ENCODE results near the gene SRP14. TPM values are rescaled to one million over a fixed set of nuclear protein-coding genes. Genes with fewer than 3 reads are reported as not detected.

SRP14 gene
- total and polyA plus RNA-seq, 9 donors, result 155 to 451 (median 215) TPM

GRCh38 chr15:40002295-40002694 lies 36.7 kb downstream of the SRP14 start:
- intact Hi-C loops (cut with DNase I), result no loop called here
- TF ChIP-seq EP300 (IDR thresholded peaks at IDR 0.05) (no peak), CTCF (IDR thresholded peaks at IDR 0.05) (no peak), POLR2A (IDR thresholded peaks at IDR 0.05) (no peak)
- H3K9me3 ChIP-seq, result no peaks in the 10 kb centered on the region
- H3K27ac ChIP-seq, result no peak overlapping the region
- 70 to 84% (median 76%) methylated on average over 2 of the region's 2 CpGs for WGBS, 3 donors
- no peak for DNase-seq
- H3K36me3 ChIP-seq, result no peaks in the 10 kb centered on the region
- H3K27me3 ChIP-seq, result no peaks in the 10 kb centered on the region
- no peaks in the 10 kb centered on the region for H3K4me1 ChIP-seq (ENCODE audit: insufficient read depth)
- no peak overlapping the region for H3K4me3 ChIP-seq

GRCh38 chr15:39999538-40000200 lies 39.3 kb downstream of the SRP14 start:
- intact Hi-C loops (cut with DNase I), result no loop called here
- H3K36me3 ChIP-seq, result no peaks in the 10 kb centered on the region
- TF ChIP-seq CTCF (IDR thresholded peaks at IDR 0.05), result no peak
- TF ChIP-seq EP300 (IDR thresholded peaks at IDR 0.05), result no peak
- no peak for TF ChIP-seq POLR2A (IDR thresholded peaks at IDR 0.05)
- H3K4me1 ChIP-seq (ENCODE audit: insufficient read depth), result no peaks in the 10 kb centered on the region
- no peaks in the 10 kb centered on the region for H3K9me3 ChIP-seq
- H3K27me3 ChIP-seq, result no peaks in the 10 kb centered on the region
- DNase-seq, result no peak
- H3K27ac ChIP-seq, result no peak overlapping the region
- H3K4me3 ChIP-seq, result no peak overlapping the region

- TF ChIP-seq CTCF (IDR thresholded peaks at IDR 0.05) (no peak), EP300 (IDR thresholded peaks at IDR 0.05) (no peak), POLR2A (IDR thresholded peaks at IDR 0.05) (no peak)
- H3K27ac ChIP-seq, result no peak overlapping the region
- no peak for DNase-seq
- 59 to 67% (median 66%) methylated on average over 6 of the region's 6 CpGs for WGBS, 3 donors
- no peaks in the 10 kb centered on the region for H3K27me3 ChIP-seq
- H3K4me1 ChIP-seq (ENCODE audit: insufficient read depth), result no peaks in the 10 kb centered on the region
- H3K9me3 ChIP-seq, result no peaks in the 10 kb centered on the region
- intact Hi-C loops (cut with DNase I), result no loop called here
- no peaks in the 10 kb centered on the region for H3K36me3 ChIP-seq
- H3K4me3 ChIP-seq, result no peak overlapping the region
Observed at GRCh38 chr15:39998511-39999077, 40.4 kb downstream of the SRP14 start.

GRCh38 chr15:39997639-39998038 lies 41.3 kb downstream of the SRP14 start:
- Histone ChIP-seq H3K4me3 (no peak overlapping the region), H3K36me3 (no peaks in the 10 kb centered on the region)
- 85 to 92% (median 88%) methylated on average over 6 of the region's 6 CpGs for WGBS, 3 donors

More at GRCh38 chr15:39997639-39998038, 41.3 kb downstream of the SRP14 start:
- intact Hi-C loops (cut with DNase I), result no loop called here
- DNase-seq, result no peak
- Histone ChIP-seq H3K4me1 (ENCODE audit: insufficient read depth) (no peaks in the 10 kb centered on the region), H3K27ac (no peak overlapping the region), H3K9me3 (no peaks in the 10 kb centered on the region), H3K27me3 (no peaks in the 10 kb centered on the region)
- TF ChIP-seq POLR2A (IDR thresholded peaks at IDR 0.05) (no peak), EP300 (IDR thresholded peaks at IDR 0.05) (no peak), CTCF (IDR thresholded peaks at IDR 0.05) (no peak)
